GM19467 (cell line): Measurements from ENCODE around the gene EFNB1.

Experiments
- ATAC-seq: cut with Tn5 transposase; IDR thresholded peaks from one replicate; pipeline ENCODE4 v1.9.1; 2021; ENCODE audit warnings: mild to moderate bottlenecking, moderate library complexity; ENCODE audit not compliant: unreplicated experiment

Gene EFNB1

DNA sequence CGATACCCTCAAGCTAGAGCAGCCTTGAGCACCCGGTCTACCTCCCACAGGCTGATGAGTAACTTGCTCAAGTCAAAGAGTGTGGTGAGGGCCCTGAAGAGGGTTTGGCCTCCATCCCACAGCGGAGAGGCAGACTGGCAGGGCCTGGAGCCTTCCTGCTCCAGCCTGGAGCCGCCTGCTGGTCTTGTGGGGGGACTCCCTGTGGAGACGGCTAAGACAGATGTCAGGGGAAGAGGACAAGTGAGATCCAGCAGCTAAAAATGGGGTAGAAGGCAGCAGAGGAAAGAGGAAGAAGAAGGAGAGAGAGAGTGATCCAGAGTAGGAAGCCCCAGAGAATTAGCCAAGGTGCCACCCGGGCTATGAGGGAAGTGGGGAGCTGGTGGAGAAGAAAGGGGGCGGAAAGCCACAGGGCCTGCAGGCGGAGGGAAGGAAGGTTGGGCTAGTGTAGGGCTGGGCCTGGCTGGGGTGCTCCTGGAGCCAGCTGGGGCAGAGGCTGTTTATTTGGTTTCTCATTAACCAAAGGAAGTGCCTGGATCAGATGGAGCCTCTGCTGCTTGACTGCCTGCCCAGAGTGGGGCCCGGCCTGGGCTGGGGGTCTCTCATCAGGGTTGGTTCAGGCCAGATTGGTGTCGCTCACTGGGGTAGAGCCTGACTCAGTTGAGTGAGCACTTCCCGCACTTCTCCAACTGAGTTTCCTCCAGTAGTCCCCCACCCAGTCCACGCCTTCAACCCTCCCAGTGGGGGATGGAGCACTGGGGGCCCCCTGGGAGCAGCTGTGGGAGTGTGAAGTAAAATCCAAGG, 14.2 kb downstream of the EFNB1 start:
- ATAC-seq: no peak

- no peak for ATAC-seq
Observed at GRCh38 chrX:68843992-68844391, 15.2 kb downstream of the EFNB1 start.

GRCh38 chrX:68844581-68844980, 15.8 kb downstream of the EFNB1 start:
- ATAC-seq: no peak

DNA sequence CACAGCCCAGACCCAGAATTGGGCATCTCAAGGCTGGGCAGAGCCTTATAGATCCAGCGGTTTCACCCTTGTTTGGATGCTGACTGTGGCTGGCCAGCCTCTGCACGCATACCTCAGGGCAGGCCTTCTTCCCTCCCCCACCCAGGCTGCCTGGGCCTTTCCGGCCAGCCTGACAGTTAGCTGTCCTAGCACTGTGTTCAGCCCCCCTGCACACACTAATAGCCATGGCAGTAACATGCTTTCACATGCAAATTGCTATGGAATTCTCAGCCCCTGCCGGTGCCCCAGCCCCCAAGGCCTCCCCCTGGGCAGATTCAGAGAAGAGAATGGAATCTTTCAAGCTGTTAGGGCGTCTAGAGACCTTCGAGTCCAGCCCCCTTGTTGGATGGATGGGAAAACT, 17.7 kb downstream of the EFNB1 start:
- ATAC-seq: no peak

- no peak for ATAC-seq
Observed at GRCh38 chrX:68847172-68847571, 18.4 kb downstream of the EFNB1 start.

- no peak for ATAC-seq
Observed at GRCh38 chrX:68848189-68848940, 19.5 kb downstream of the EFNB1 start.

GRCh38 chrX:68851082-68851481, 22.3 kb downstream of the EFNB1 start:
- no peak for ATAC-seq

GRCh38 chrX:68852046-68852445, 23.2 kb downstream of the EFNB1 start:
- ATAC-seq: no peak

- ATAC-seq: no peak
Observed at GRCh38 chrX:68853665-68854251, 24.9 kb downstream of the EFNB1 start.

DNA sequence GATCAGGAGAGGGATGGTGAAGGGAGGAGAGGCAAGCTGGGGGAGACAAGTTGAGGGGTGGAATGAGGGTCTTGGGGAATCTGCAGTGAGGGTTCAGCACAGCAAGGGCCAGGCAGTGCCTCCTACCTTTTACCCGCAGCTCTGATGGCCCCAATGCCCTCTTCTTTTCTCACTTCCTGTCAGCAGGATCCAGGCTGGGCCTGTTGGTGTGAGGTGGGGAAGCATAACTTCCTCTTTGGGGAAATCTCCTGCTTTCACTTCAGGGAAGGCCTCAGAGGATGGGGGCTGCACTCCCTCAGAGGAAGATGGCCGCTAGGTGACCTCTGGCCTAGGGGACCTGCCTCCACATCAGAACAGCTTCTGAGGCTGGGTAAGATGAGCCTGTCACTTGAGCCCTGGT, 36.5 kb downstream of the EFNB1 start:
- no peak for ATAC-seq

DNA sequence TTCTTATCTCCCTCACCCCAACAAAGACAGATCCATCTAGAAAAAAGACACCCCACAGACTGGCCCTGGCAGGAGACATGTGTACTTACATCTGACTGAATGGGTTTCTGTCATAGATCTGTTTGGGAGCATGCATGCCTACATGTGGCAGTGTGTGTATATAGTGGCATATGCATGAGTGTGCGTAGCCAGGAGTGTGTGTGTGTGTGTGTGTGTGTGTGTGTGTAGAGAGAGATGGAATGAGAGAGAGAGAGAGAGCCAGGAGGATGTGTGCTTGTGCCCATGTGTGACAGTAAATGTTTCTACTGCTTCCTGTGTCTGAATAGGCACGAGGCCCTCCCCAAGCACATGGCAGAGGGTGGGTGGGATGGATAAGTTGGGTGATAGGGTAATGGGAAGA, 37.1 kb downstream of the EFNB1 start:
- ATAC-seq: no peak

DNA sequence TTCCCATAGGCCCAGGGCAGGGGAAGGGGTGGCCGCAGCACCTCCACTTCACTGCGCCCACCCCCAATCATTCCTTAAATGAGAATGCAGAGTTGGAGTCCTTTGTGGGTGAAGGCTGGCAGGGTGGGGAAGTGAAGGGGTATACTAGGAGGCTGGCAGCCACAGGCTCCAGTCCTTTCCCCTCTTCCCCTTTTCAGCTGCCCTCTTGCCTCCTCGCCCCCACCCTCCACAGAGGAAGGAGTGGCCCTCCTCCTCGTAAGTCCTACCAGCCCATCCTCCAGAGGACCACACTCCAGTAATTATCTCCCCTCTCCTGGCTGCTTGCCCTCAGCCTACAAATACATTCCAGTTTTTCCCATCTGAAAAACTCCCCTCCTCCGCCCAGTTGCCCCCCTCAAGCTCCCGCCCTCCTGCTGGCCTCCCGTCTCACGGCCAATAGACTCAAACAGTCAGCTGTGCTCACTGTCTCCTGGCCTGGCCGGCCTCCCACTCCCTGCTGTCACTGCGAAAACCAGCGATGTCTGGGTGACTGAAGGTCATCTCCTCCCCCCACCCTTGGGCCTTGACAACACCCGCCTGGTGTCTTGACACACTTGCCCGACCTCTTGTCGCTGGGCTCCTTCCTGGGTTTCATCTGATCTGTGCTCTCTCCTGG, 38.8 kb downstream of the EFNB1 start:
- no peak for ATAC-seq

GRCh38 chrX:68868316-68868715, 39.5 kb downstream of the EFNB1 start:
- no peak for ATAC-seq

DNA sequence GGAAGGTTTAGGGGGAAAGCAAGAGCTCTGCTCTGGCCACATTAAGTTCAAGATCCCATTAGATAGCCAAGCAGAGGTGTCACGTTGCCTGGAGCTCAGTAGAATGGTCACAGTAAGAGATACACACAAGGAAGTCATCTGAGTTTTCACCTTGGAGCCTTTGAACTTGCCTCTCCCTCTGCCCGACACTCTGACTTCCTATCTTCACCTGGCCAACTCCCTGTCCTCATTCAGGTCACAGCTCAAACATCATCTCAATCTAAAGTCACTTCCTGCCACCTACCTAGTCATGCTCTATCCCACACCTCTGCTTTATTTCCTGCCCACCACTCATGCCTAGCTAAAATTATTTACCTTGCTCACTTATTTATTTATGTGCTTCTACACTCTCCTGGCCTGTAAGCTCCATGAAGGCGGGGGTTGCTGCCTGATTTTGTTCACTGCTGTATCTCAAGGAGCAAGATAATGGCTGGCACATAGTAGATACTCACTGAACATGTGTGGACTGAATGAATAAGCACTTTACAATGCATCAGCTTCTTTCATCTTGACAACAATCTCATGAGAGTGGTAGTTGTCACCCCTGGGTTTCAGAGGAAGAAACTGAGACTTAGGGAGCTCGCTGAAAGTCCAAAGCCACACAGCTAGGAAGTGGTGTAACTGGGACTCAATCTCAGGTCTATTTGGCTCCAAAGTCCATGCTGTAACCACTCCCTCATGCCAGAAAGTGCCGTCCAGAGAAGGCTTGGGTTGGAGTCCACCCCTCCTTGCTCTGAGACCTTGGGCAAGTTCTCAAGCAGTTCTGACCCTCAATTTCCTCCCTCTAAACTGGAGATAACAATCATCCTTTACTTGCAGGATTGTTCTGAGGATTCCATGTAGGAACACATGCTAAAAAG, 40.3 kb downstream of the EFNB1 start:
- ATAC-seq: no peak

- no peak for ATAC-seq
Observed at GRCh38 chrX:68870357-68870756, 41.5 kb downstream of the EFNB1 start.

- no peak for ATAC-seq
Observed at GRCh38 chrX:68872171-68872570, 43.4 kb downstream of the EFNB1 start.

GRCh38 chrX:68874076-68874475, 45.3 kb downstream of the EFNB1 start:
- ATAC-seq: no peak

DNA sequence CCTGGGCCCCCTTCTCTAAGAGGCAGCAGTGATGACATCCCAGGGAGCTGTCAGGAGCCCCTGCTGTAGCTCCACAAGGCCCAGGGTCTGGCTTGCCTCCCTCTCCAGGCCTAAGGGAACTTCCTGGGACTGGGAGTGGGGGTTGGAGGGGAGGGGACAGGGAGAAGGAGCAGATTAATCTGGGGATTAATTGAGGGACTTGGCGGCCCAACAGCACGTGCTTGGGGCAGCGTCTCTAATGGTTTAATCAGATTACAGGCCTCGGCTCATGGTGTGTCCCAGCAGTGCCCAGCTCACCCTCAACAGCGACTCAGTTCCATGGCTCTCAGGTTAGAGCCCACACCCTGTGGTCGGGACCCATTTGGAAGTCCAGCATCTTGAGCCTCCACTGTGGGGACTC, 47.9 kb downstream of the EFNB1 start:
- no peak for ATAC-seq

DNA sequence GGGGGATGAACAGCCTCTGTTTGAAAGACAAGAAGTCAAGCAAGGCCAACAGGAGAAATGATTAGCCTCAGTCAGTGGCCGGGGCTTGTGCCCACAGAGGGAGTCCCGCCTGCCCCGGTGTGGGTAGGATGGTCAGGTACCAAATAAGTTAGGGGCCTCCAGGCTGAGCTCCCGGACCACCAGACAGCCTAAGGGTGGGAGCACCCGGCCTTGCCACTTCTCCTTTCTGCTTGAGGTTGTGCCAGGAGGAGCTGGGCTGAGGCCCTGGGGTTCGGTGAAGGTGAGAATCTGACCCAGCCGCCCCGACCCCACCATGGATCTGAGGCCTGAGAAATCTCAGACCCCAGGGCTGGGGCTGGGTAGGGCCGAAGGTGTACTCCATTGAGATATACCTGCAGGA, 48.8 kb downstream of the EFNB1 start:
- ATAC-seq: no peak

- no peak for ATAC-seq
Observed at GRCh38 chrX:68878977-68879645, 50.3 kb downstream of the EFNB1 start.
